ENCODE data around the gene PLEKHA7.
"Not testable (repeated sequence)": the region's sequence is repeated elsewhere in the genome, so short reads cannot be mapped to it uniquely, and the experiment has no call there.

Gene PLEKHA7

GRCh38 chr11:16975906-16976305, 38.3 kb downstream of the PLEKHA7 start:
- TF ChIP-seq CTCF (conservative IDR thresholded peaks at IDR 0.05) (no peak), ZFX (IDR thresholded peaks at IDR 0.05) (no peak)
- no peak overlapping the region for H3K27ac ChIP-seq

GRCh38 chr11:16973338-16973964, 40.8 kb downstream of the PLEKHA7 start:
- no peak overlapping the region for H3K27ac ChIP-seq
- TF ChIP-seq CTCF (conservative IDR thresholded peaks at IDR 0.05): no peak
- no peak for TF ChIP-seq ZFX (IDR thresholded peaks at IDR 0.05)

- TF ChIP-seq ZFX (IDR thresholded peaks at IDR 0.05): no peak
- no peak for TF ChIP-seq CTCF (conservative IDR thresholded peaks at IDR 0.05)
- H3K27ac ChIP-seq: no peak overlapping the region
These were observed 44.9 kb downstream of the PLEKHA7 start for GRCh38 chr11:16969010-16969999.

- no peak for TF ChIP-seq ZFX (IDR thresholded peaks at IDR 0.05)
- H3K27ac ChIP-seq: no peak overlapping the region
These were observed 46.0 kb downstream of the PLEKHA7 start for GRCh38 chr11:16968196-16968595.

- H3K27ac ChIP-seq: no peak overlapping the region
- no peak for TF ChIP-seq CTCF (conservative IDR thresholded peaks at IDR 0.05)
- TF ChIP-seq ZFX (IDR thresholded peaks at IDR 0.05): no peak
These were observed 47.1 kb downstream of the PLEKHA7 start for GRCh38 chr11:16966930-16967671.

- TF ChIP-seq CTCF (conservative IDR thresholded peaks at IDR 0.05): no peak
- H3K27ac ChIP-seq: no peak overlapping the region
These were observed 49.7 kb downstream of the PLEKHA7 start for GRCh38 chr11:16964501-16964900.

GRCh38 chr11:16963316-16963876, 50.8 kb downstream of the PLEKHA7 start:
- no peak for TF ChIP-seq CTCF (conservative IDR thresholded peaks at IDR 0.05)
- TF ChIP-seq ZFX (IDR thresholded peaks at IDR 0.05): no peak
- no peak overlapping the region for H3K27ac ChIP-seq

- H3K27ac ChIP-seq: not testable (repeated sequence)
These were observed 51.6 kb downstream of the PLEKHA7 start for GRCh38 chr11:16962589-16962988.
